ENCODE results near the gene TEX11.

DNA sequence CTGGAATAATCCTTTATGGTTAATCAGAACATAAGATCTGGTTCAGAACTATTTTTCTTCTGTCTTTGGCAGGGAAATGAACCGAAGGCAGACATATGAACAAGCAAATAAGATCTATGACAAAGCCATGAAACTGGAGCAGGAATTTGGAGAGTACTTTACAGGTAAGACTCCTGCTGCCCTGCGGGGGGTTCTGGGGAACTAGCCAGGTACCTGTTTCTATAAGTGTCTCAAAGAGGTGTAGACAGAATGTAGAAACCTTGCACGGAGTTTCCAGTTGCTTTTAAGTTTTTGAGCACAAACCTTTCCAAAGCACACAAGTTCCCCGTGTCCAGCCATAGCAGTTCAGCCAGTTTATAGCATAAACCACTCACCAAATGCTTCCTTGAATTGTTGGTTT is 407.7 kb downstream of the TEX11 start:
- TF ChIP-seq, protein P1, sequence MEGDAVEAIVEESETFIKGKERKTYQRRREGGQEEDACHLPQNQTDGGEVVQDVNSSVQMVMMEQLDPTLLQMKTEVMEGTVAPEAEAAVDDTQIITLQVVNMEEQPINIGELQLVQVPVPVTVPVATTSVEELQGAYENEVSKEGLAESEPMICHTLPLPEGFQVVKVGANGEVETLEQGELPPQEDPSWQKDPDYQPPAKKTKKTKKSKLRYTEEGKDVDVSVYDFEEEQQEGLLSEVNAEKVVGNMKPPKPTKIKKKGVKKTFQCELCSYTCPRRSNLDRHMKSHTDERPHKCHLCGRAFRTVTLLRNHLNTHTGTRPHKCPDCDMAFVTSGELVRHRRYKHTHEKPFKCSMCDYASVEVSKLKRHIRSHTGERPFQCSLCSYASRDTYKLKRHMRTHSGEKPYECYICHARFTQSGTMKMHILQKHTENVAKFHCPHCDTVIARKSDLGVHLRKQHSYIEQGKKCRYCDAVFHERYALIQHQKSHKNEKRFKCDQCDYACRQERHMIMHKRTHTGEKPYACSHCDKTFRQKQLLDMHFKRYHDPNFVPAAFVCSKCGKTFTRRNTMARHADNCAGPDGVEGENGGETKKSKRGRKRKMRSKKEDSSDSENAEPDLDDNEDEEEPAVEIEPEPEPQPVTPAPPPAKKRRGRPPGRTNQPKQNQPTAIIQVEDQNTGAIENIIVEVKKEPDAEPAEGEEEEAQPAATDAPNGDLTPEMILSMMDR (IDR thresholded peaks at IDR 0.05; ENCODE audit: low read depth, low read length) = no peak
- no peak for TF ChIP-seq POLR2A (IDR thresholded peaks at IDR 0.05; ENCODE audit: extremely low read depth, insufficient read length)

All from NB4 (cell line).